Cardiac fibroblast (primary cell): ENCODE measurements around the gene LDB3.

Experiments
- DNase-seq, 2 donors: peaks; one replicate each; pipeline versions ENCODE4 v3.0.0 to v3.0.0-alpha.2; 2010; ENCODE audit warnings: low read depth in 2 of 2
- H3K4me3 ChIP-seq, 2 donors: replicated peaks in 1 of 2; 1 replicate in 1 of 2; 2 replicates in 1 of 2; pipeline ENCODE4 v1.5.1; 2011; ENCODE audit warnings: low read depth in 2 of 2, low read length in 2 of 2, mild to moderate bottlenecking in 2 of 2, moderate library complexity in 1 of 2
- TF ChIP-seq, protein P1 (sequence below): IDR thresholded peaks from one replicate; pipeline ENCODE4 v1.5.1; 2011; ENCODE audit warnings: low read depth, mild to moderate bottlenecking, low read length, inconsistent platforms

Gene LDB3

DNA sequence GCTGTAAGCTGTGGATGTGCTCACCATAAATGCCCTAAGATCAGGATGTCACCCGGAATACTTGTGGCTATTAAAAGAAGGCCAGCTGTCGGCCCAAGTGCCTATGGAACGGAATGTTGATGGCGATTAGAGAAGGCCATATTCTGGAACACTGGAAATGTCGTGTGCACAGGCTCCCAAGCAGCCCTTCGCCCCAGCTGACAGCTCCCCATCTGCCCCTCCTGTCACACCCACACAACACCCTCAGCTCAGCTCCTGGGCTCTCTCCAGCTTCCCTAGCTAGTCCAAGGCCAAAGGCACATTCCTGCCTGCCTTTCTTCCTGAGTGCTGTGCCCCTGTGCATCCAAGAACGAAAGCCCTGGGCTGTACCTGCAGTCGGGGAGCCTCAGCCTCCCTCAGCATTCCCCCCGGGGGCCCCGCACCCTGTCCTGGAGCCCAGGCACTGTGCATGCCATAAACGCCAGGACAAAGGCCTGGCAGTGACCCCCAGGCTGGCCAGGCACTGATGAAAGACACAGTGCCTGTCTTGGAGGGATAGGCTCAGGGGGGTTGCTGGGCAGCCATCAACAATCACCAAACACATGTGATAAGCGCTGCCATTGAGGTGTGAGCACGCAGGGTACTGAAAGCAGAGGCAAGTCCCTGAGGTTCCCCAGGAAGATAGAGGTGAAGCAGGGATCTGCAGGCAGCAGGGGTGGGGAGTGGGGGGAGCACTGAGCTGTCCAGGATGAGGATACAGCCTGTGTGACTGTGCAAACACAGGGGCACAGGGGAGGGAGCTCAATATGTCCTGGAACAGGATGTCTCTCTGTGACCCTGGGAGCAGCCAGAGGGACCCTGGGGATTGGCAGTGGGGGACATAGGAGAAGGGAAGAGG is 3.7 kb upstream of the LDB3 start:
- DNase-seq = peak in 1 of 2 donors; percentile 19
- H3K4me3 ChIP-seq = no peak overlapping the region
- TF ChIP-seq, protein P1, sequence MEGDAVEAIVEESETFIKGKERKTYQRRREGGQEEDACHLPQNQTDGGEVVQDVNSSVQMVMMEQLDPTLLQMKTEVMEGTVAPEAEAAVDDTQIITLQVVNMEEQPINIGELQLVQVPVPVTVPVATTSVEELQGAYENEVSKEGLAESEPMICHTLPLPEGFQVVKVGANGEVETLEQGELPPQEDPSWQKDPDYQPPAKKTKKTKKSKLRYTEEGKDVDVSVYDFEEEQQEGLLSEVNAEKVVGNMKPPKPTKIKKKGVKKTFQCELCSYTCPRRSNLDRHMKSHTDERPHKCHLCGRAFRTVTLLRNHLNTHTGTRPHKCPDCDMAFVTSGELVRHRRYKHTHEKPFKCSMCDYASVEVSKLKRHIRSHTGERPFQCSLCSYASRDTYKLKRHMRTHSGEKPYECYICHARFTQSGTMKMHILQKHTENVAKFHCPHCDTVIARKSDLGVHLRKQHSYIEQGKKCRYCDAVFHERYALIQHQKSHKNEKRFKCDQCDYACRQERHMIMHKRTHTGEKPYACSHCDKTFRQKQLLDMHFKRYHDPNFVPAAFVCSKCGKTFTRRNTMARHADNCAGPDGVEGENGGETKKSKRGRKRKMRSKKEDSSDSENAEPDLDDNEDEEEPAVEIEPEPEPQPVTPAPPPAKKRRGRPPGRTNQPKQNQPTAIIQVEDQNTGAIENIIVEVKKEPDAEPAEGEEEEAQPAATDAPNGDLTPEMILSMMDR = no peak

DNA sequence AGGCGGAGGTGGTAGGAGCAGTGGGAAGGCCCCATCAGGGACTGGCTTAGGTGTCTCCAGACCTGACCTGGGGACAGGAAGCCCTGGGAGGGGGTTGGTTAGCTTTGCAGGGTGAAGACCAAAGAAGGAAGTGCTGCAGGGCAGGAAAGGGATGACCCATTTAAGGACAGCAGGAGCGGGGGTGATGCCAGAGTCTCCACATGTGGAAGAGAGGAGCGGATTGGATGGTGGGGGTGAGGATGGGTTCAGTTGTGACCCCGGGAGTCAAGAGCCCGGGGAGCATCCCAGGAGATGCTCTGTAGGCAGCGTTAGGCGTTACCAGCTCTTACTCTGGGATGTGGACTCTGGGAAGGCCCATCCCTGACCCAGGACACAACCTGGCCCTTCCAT is 3.1 kb upstream of the LDB3 start:
- TF ChIP-seq, protein P1 = no peak
- H3K4me3 ChIP-seq = no peak overlapping the region
- no peak for DNase-seq

DNA sequence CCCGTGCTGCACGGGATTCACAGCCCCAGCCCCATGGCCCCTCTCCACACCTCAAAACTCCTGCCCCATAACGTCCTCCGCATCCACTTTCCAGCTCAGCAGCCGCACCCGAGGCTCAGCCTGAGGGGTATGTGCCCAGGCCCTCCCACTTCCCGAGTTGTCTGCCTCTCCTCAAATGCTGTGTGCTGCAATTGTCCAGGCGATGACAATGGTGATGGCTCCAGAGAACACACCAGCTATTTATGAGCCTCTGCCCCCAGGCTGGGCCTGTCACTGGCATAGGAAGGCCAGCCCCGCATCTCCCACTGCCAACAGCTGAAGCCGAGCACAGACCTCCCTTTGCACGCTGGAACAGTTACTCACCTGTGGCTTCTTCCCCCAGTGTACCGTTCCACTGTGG is 2.4 kb upstream of the LDB3 start:
- DNase-seq = no peak
- no peak overlapping the region for H3K4me3 ChIP-seq
- TF ChIP-seq, protein P1 = no peak

DNA sequence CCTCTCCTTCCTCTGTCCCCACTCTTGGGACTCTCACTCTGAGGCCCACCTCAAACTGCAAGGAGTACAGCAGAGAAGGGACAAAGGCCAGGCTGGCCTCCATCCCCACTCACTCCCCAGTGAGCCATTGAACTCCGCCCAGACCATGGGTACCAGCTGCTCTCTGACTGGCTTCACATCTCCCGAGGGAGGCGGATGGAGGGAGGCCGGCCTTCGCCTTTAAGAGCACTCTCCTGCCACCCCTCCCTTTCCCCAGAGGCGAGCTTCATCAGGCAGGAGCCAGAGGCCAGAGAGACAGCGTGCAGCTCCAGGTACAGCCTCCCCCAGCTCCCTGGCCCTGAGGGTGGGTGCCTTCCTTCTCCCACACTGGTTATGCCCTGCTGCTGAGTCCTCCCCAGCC is 1.8 kb upstream of the LDB3 start:
- TF ChIP-seq, protein P1 = no peak
- H3K4me3 ChIP-seq = no peak overlapping the region
- no peak for DNase-seq

DNA sequence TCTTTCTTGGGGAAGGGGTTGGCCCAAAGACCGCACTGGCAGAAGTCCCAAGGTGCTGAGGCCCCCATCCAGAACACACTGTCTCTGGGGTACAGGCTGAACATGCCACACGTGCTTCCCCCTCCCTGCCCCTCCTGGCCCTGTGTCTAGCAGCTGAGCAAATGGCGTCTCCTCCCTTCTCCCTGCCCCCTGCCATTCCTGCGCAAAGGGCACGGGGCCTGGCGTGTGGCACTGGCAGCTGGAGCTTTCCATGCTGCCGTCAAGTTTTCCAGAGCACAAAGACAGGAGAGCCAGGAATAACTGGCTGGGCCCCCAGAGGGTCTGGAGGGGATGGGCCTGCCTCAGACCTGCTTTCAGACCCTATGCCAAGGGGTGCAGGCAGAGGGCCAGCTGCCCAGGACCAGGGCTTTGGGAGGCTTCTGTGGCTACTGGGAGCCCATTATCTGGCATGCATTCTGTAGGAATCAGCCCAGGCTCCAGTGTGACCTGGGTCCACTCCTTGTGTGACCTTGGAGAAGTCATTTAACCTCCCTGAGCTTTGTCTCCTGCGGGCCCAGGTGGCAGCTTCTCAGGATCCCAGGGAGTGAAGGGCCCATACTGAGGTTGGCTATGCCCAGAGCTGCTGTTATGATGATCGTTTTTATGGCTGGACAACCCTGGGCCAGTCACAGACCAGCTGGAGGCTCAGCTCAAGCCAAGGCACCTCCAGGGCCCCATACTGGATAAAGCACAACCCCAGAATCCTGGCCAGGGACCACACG is 710 bp upstream of the LDB3 start:
- no peak for DNase-seq
- TF ChIP-seq, protein P1 = no peak
- H3K4me3 ChIP-seq = no peak overlapping the region

DNA sequence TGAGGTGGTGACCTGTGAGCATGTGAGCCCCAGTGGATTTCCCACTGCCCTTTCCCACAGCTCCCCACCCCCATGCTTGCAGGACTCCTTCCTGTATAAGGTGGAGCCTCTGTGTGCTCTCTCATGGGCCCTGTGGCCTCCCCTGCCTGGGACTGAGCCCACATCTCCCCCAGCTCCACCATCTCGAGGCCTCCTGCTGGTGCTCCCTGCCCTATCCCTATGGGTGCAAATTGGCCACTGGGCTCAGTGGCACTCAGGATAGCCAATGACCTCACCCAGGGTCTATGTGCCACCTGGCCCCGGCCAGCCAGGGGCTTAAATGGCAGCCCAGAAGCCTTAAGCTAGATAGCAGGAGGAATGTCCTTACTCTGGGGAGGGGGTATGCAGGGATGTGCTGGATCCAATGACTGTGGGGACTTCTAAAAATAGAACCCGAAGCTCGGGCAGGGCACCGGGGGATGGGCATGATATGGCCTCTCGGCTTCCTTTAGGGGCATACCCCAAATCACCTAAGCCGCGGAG is 2.0 kb downstream of the LDB3 start:
- TF ChIP-seq, protein P1 = no peak
- DNase-seq = no peak
- H3K4me3 ChIP-seq = no peak overlapping the region
